Measurements from ENCODE around the gene SNRPA1.
A peak's percentile ranks its signal among the peaks of the same experiment; 100 is the strongest.

SNRPA1 gene

GRCh38 chr15:101320501-101321052 lies 25.5 kb upstream of the SNRPA1 start:
- peak; percentile 49 to 53 for DNase-seq (ENCODE audit: low read depth in 2 of 2)

- DNase-seq (ENCODE audit: low read depth in 2 of 2) = no peak
Observed at GRCh38 chr15:101318839-101319238, 23.8 kb upstream of the SNRPA1 start.

- DNase-seq (ENCODE audit: low read depth in 2 of 2) = no peak
Observed at GRCh38 chr15:101318147-101318819, 23.2 kb upstream of the SNRPA1 start.

- no peak for DNase-seq (ENCODE audit: low read depth in 2 of 2)
Observed at GRCh38 chr15:101317336-101317872, 22.4 kb upstream of the SNRPA1 start.

GRCh38 chr15:101316529-101316928 lies 21.5 kb upstream of the SNRPA1 start:
- DNase-seq (ENCODE audit: low read depth in 2 of 2) = no peak

- DNase-seq (ENCODE audit: low read depth in 2 of 2) = no peak
Observed at GRCh38 chr15:101315736-101316135, 20.7 kb upstream of the SNRPA1 start.

GRCh38 chr15:101314336-101315125 lies 19.5 kb upstream of the SNRPA1 start:
- DNase-seq (ENCODE audit: low read depth in 2 of 2) = no peak

GRCh38 chr15:101313041-101313761 lies 18.2 kb upstream of the SNRPA1 start:
- DNase-seq (ENCODE audit: low read depth in 2 of 2) = no peak

- no peak for DNase-seq (ENCODE audit: low read depth in 2 of 2)
Observed at GRCh38 chr15:101310508-101310907, 15.5 kb upstream of the SNRPA1 start.

GRCh38 chr15:101310161-101310480 lies 15.1 kb upstream of the SNRPA1 start:
- no peak for DNase-seq (ENCODE audit: low read depth in 2 of 2)

GRCh38 chr15:101309436-101310160 lies 14.6 kb upstream of the SNRPA1 start:
- DNase-seq (ENCODE audit: low read depth in 2 of 2) = no peak

GRCh38 chr15:101308604-101309435 lies 13.8 kb upstream of the SNRPA1 start:
- no peak for DNase-seq (ENCODE audit: low read depth in 2 of 2)

GRCh38 chr15:101307897-101308603 lies 13.0 kb upstream of the SNRPA1 start:
- no peak for DNase-seq (ENCODE audit: low read depth in 2 of 2)

GRCh38 chr15:101307048-101307896 lies 12.2 kb upstream of the SNRPA1 start:
- DNase-seq (ENCODE audit: low read depth in 2 of 2) = no peak

- DNase-seq (ENCODE audit: low read depth in 2 of 2) = no peak
Observed at GRCh38 chr15:101306341-101307047, 11.4 kb upstream of the SNRPA1 start.

GRCh38 chr15:101305820-101306255 lies 10.8 kb upstream of the SNRPA1 start:
- DNase-seq (ENCODE audit: low read depth in 2 of 2) = no peak

GRCh38 chr15:101303408-101303807 lies 8.4 kb upstream of the SNRPA1 start:
- no peak for DNase-seq (ENCODE audit: low read depth in 2 of 2)
